ENCODE results near the gene PKP4.

The PKP4 gene

GRCh38 chr2:158647436-158648231, 190.9 kb downstream of the PKP4 start:
- no peak for DNase-seq (ENCODE audit: low spot score)

- DNase-seq (ENCODE audit: low spot score), result no peak
These were observed 193.1 kb downstream of the PKP4 start for GRCh38 chr2:158649846-158650245.

- no peak for DNase-seq (ENCODE audit: low spot score)
These were observed 194.1 kb downstream of the PKP4 start for GRCh38 chr2:158650646-158651357.

- no peak for DNase-seq (ENCODE audit: low spot score)
These were observed 194.8 kb downstream of the PKP4 start for GRCh38 chr2:158651358-158652057.

GRCh38 chr2:158655628-158656027, 198.9 kb downstream of the PKP4 start:
- DNase-seq (ENCODE audit: low spot score), result no peak

GRCh38 chr2:158656492-158657229, 199.9 kb downstream of the PKP4 start:
- DNase-seq (ENCODE audit: low spot score), result no peak

- no peak for DNase-seq (ENCODE audit: low spot score)
These were observed 201.6 kb downstream of the PKP4 start for GRCh38 chr2:158658396-158658795.

- DNase-seq (ENCODE audit: low spot score), result no peak
These were observed 202.7 kb downstream of the PKP4 start for GRCh38 chr2:158659483-158659882.

- DNase-seq (ENCODE audit: low spot score), result no peak
These were observed 204.5 kb downstream of the PKP4 start for GRCh38 chr2:158661231-158661630.

- DNase-seq (ENCODE audit: low spot score), result no peak
These were observed 205.7 kb downstream of the PKP4 start for GRCh38 chr2:158662421-158662820.

- DNase-seq (ENCODE audit: low spot score), result no peak
These were observed 207.0 kb downstream of the PKP4 start for GRCh38 chr2:158663796-158664195.

DNA sequence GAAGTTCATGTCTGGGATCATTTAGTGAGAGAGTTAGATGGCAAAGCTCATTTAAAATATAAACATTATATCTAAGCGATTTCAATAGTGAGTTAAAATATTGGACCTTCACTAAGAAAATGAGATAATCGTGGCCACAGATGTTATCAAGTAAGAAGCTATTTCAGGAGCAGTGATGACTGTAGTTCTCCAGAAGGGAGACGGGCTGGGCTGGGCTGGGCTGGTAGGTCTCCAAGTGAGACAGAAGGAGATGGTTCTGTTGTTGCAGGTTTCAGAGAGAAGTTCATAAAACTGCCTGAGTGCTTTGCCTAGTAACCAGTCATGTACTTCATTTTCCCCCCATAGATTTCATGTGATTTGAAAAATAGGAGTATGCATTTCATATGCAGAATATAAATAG, 208.2 kb downstream of the PKP4 start:
- no peak for DNase-seq (ENCODE audit: low spot score)

- DNase-seq (ENCODE audit: low spot score), result no peak
These were observed 209.0 kb downstream of the PKP4 start for GRCh38 chr2:158665536-158666302.

DNA sequence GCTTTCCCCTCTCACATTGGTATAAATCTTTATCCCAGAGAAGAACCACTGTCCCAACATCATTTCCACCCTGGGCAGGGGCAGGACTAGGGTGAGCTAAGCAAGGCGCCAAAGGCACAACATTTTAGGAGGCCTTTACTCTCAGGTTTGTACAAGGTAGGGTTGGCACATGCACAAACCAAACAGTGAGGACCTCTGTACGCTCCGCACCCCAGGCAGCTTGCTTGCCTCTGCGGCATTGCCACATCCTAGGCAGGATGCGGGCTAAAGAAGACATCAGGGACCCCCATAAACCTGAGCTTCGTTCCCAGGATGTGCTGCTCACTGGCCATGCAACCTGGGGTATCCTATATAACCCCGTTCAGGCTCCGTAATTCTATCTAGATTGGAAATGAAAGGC, 210.2 kb downstream of the PKP4 start:
- no peak for DNase-seq (ENCODE audit: low spot score)

- DNase-seq (ENCODE audit: low spot score), result no peak
These were observed 210.8 kb downstream of the PKP4 start for GRCh38 chr2:158667586-158667985.

DNA sequence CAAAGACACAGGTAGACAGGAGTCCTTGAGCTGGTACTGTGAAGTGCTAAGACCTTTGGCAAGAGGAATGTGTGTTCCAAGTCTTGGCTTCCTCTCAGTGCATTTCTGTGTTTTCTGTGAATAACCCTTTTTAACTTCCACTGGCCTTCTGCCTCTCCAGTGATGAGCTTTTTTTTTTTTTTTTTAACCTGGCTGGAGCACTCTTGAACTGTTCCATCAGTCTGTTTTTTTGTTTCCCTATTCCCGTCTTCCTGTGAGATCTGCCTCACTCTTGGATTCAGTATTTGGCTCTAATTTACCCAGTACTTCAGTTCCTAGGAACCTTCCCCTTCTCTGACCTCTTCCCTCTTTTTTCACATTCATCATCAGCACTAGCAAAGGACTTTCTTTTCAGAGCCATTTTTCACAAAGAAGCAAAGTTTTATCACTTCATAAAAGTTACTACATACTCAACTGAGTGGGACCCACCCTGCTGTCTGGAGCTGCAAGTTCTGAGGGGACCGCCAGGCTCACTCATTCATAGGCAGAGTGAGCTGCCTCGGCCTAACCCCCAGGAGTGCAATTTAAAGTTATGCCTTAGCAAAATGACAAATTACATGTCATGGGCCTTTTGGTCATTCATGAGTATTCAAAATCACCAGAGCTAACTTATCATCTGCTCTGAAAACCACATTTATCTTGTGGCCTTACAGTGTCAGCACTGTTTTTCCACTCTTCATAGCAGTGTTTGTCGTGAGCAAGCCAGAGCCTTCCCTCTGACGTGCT, 211.4 kb downstream of the PKP4 start:
- no peak for DNase-seq (ENCODE audit: low spot score)

DNA sequence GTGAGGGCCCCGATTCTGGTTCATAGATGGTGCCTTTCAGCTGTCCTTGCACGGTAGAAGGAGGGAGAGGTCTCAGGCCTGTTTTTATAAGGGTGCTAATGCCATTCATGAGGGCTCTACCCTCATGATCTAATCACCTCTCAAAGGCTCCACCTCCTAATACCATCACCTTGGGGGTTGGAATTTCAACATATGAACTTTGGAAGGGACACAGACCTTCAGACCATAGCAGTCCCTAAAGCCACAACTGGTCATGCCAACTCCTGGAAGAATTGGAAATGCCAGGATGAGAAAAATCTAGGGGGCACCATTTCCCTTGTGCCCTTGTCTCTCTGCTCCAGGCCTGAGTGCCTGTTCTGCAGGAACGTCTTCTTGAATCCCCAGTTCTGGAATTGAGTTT, 213.5 kb downstream of the PKP4 start:
- no peak for DNase-seq (ENCODE audit: low spot score)

DNA sequence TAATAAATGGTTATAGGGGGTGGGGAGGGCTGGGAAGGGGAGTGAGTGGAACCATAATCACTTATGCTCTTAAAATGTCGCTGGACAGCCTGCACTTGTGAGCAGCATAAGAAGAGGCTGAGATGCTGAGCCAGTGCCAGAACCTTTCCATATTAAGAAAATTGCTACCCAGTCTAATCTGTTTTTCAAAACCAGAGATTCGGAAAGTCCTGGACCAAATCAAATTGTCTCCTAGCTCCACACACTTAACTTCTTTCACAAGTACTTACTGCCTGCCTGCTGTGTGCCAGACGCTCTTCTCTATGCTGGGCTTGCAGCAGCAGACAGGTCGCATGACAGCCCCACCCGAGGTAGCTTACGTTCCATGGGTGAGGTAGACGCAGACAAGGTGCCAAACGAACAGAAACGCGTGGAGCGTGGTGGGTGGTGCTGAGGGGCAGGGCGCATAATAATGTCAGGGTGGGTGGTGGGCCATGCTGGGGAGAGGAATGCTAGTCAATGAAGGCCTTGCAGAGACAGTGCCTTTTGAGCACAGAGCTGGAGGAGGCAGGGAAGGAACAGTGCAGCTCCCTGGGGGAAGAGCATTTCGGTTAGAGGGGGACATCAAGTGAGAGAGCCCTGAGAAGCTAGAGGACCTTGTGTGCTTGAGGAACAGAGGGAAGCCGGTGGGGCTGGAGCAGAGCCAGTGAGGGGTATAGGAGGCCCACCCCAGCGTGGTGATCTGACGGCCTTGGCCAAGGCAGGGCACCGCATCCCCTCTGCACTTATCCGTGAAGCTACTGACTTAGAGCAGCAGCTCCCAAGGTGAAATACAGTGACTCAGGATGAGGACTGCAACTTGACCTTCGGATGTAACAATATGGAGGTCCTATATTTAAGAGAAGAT, 214.9 kb downstream of the PKP4 start:
- DNase-seq (ENCODE audit: low spot score), result no peak

DNA sequence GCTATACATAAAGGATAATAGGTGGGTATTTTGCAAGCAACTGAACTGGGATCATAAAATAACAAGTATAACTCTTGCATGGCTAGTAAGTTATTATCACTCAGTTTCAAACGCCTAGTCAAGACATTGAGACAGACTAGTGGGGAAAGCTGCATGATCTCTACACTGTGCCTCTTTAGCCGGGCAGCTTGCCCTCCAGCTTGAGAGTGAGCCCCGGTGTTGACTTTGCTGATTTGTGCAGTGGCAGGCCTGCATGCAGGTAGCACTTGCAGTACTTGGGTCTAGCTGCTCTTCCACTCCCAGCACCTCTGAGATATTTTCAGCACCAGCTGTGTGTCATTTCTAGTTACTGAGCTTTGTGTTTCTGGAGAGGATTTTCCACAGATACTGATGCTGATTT, 219.5 kb downstream of the PKP4 start:
- no peak for DNase-seq (ENCODE audit: low spot score)

DNA sequence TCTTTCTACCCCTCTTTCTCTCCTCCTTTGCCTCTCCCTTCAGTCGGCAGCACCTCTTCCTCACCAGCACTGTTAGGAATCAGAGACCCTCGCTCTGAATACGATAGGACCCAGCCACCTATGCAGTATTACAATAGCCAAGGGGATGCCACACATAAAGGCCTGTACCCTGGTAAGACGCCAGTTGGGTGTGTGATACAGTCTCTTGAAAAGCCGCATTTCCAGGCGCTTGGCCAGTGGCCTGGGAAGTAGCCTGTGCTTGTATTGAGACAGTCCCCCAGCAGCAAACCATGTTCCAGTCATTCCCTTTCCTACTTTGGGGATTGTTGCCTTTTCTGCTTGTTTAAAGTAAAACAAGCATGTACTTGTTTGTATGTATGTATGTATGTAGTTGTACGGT, 219.9 kb downstream of the PKP4 start:
- no peak for DNase-seq (ENCODE audit: low spot score)

Measured in germinal center (tissue), 1 donor.